Muscle layer of duodenum (tissue), 2 donors: ENCODE measurements around the gene STRIT1.
"Not testable (repeated sequence)": the region's sequence is repeated elsewhere in the genome, so short reads cannot be mapped to it uniquely, and the experiment has no call there.

Experiments used
- H3K27ac ChIP-seq: one replicate; pipeline ENCODE4 v1.7.0; 2013; ENCODE audit warnings: mild to moderate bottlenecking, low read length
- H3K27me3 ChIP-seq: one replicate; pipeline ENCODE4 v1.7.0; 2013; ENCODE audit warnings: low read depth, mild to moderate bottlenecking, control low read depth, low read length
- H3K36me3 ChIP-seq, 2 donors: one replicate each; pipeline ENCODE4 v1.7.0; 2013; ENCODE audit warnings: low read length in 2 of 2, control low read depth in 1 of 2, mild to moderate bottlenecking in 1 of 2; ENCODE audit not compliant: insufficient read depth in 2 of 2, control insufficient read depth in 1 of 2
- H3K4me1 ChIP-seq, 2 donors: one replicate each; pipeline ENCODE4 v1.7.0; 2013; ENCODE audit warnings: low read length in 2 of 2, mild to moderate bottlenecking in 2 of 2, control low read depth in 1 of 2, moderate library complexity in 1 of 2; ENCODE audit not compliant: insufficient read depth in 2 of 2, control insufficient read depth in 1 of 2
- H3K4me3 ChIP-seq, 2 donors: one replicate each; pipeline ENCODE4 v1.7.0; 2013; ENCODE audit warnings: low read length in 2 of 2, low read depth in 1 of 2, mild to moderate bottlenecking in 1 of 2
- H3K9me3 ChIP-seq, 2 donors: one replicate each; pipeline ENCODE4 v1.7.0; 2013; ENCODE audit warnings: low read length in 2 of 2, control low read depth in 1 of 2, mild to moderate bottlenecking in 1 of 2; ENCODE audit not compliant: control insufficient read depth in 1 of 2
- donor health status: healthy.

STRIT1 gene

DNA sequence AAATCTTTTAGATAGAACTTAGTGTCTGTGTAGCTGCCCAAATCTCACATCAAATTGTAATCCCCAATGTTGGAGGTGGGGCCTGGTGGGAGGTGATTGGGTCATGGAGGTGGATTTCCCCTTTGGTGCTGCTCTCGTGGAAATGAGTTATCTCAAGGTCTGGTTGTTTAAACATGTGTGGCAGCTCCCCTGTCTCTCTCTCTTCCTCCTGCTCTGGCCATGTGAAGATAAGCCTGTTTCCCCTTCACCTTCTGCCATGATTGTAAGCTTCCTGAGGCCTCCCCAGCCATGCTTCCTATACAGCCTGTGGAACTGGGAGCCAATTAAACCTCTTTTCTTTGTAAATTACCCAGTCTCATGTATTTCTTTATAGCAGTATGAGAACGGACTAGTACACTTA lies 30.6 kb downstream of the STRIT1 start:
- not testable (repeated sequence) for H3K4me1 ChIP-seq, H3K27ac ChIP-seq, H3K36me3 ChIP-seq, H3K27me3 ChIP-seq, H3K9me3 ChIP-seq, H3K4me3 ChIP-seq

DNA sequence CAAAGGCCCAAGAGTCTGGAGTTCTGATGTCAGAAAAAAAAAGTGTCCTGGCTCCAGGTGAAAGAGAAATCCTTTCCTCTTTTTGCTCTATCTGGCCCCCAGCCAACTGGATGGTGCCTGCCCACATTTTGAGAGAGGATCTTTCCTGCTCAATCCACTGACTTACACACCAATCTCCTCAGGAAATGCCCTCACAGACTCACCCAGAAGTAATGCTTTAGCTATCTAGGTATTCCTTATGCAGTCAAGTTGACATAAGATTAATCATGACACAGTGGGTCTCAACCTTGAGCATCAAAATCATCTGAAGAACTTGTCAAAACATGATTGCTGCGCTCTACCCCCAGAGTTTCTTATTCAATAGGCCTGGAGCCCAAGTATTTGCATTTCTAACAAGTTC lies 31.2 kb downstream of the STRIT1 start:
- Histone ChIP-seq H3K4me1 (no peaks in the 10 kb centered on the region), H3K36me3 (no peaks in the 10 kb centered on the region), H3K9me3 (no peaks in the 10 kb centered on the region), H3K27ac (no peak overlapping the region), H3K27me3 (no peaks in the 10 kb centered on the region), H3K4me3 (no peak overlapping the region)

GRCh38 chr3:155254445-155254844 lies 39.0 kb downstream of the STRIT1 start:
- Histone ChIP-seq H3K36me3 (no peaks in the 10 kb centered on the region), H3K27ac (no peak overlapping the region), H3K9me3 (no peaks in the 10 kb centered on the region), H3K27me3 (no peaks in the 10 kb centered on the region), H3K4me3 (no peak overlapping the region), H3K4me1 (no peaks in the 10 kb centered on the region)

GRCh38 chr3:155252535-155252934 lies 40.9 kb downstream of the STRIT1 start:
- H3K4me3 ChIP-seq = no peak overlapping the region
- no peaks in the 10 kb centered on the region for H3K36me3 ChIP-seq
- H3K27ac ChIP-seq = no peak overlapping the region
- no peaks in the 10 kb centered on the region for H3K27me3 ChIP-seq
- no peaks in the 10 kb centered on the region for H3K9me3 ChIP-seq
- H3K4me1 ChIP-seq = no peaks in the 10 kb centered on the region

DNA sequence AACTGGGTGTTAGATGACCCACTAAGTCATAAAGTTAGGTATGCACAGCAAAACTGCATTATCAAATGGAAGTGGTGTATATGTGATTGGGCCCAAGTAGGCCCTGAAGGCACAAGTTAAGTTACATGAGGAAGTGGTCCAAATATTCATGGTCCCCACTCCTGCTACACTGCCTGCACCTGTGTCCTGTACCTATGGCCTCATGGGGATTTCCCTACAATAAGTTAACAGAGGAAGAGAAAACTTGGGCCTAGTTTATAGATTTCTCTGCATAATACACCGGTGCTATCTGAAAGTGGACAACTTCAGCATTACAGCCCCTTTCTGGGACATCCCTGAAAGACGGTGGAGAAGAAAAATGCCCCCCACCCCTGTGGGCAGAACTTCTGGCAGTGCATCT lies 41.5 kb downstream of the STRIT1 start:
- no peak overlapping the region for H3K4me3 ChIP-seq
- no peaks in the 10 kb centered on the region for H3K9me3 ChIP-seq
- no peaks in the 10 kb centered on the region for H3K27me3 ChIP-seq
- no peak overlapping the region for H3K27ac ChIP-seq
- no peaks in the 10 kb centered on the region for H3K36me3 ChIP-seq
- H3K4me1 ChIP-seq = no peaks in the 10 kb centered on the region

- Histone ChIP-seq H3K27ac (no peak overlapping the region), H3K4me1 (no peaks in the 10 kb centered on the region), H3K4me3 (no peak overlapping the region), H3K9me3 (no peaks in the 10 kb centered on the region), H3K27me3 (no peaks in the 10 kb centered on the region), H3K36me3 (no peaks in the 10 kb centered on the region)
These were observed 44.8 kb downstream of the STRIT1 start for GRCh38 chr3:155248531-155249187.

DNA sequence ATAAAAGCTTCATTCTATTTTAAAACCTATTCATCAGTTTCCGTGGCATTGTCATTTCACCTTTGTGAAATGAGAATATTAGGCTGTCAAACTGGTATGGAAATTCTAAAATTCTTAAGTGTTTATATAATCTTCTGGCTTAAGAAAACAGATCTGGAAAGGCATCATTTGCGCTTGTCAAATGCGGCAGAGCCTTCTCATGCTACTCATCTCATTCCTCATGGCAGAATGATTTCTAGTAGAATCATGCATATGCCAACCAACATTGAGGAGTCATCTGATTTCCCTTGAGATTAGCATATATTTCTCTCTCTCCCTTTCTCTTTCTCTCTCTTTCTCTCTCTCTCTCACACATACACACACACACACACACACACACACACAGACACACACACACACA lies 48.8 kb downstream of the STRIT1 start:
- H3K27me3 ChIP-seq = no peaks in the 10 kb centered on the region
- H3K4me1 ChIP-seq = no peaks in the 10 kb centered on the region
- H3K9me3 ChIP-seq = no peaks in the 10 kb centered on the region
- H3K27ac ChIP-seq = no peak overlapping the region
- no peaks in the 10 kb centered on the region for H3K36me3 ChIP-seq
- H3K4me3 ChIP-seq = no peak overlapping the region

- H3K4me1 ChIP-seq = no peaks in the 10 kb centered on the region
- no peaks in the 10 kb centered on the region for H3K27me3 ChIP-seq
- no peak overlapping the region for H3K4me3 ChIP-seq
These were observed 49.3 kb downstream of the STRIT1 start for GRCh38 chr3:155244216-155244615.

GRCh38 chr3:155243512-155243921 lies 50.0 kb downstream of the STRIT1 start:
- Histone ChIP-seq H3K27ac (no peak overlapping the region), H3K27me3 (no peaks in the 10 kb centered on the region)

More at GRCh38 chr3:155244216-155244615, 49.3 kb downstream of the STRIT1 start:
- H3K36me3 ChIP-seq = no peaks in the 10 kb centered on the region
- no peak overlapping the region for H3K27ac ChIP-seq
- no peaks in the 10 kb centered on the region for H3K9me3 ChIP-seq

DNA sequence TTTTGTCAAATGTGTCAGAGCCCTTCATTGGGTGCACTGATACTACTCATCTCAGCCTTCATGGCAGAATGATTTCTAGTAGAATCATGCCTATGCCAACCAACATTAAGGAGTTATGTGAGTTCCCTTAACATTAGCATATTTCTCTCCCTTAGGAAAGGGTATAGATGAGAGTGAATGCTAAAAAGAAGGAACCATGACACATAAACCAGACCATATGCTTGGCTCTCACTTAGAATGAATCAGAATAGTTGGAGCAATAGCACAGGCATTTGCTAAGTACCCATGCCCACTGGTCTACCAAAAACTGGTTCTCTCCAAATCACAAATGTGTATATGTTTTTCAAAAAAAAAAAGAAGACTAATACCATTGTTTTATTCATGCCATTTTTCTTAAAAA lies 51.1 kb downstream of the STRIT1 start:
- Histone ChIP-seq H3K4me1 (no peaks in the 10 kb centered on the region), H3K9me3 (no peaks in the 10 kb centered on the region), H3K36me3 (no peaks in the 10 kb centered on the region), H3K27ac (no peak overlapping the region), H3K27me3 (no peaks in the 10 kb centered on the region), H3K4me3 (no peak overlapping the region)

More at GRCh38 chr3:155243512-155243921, 50.0 kb downstream of the STRIT1 start:
- Histone ChIP-seq H3K4me3 (no peak overlapping the region), H3K36me3 (no peaks in the 10 kb centered on the region), H3K9me3 (no peaks in the 10 kb centered on the region), H3K4me1 (no peaks in the 10 kb centered on the region)

GRCh38 chr3:155241579-155241978 lies 51.9 kb downstream of the STRIT1 start:
- Histone ChIP-seq H3K27me3 (no peaks in the 10 kb centered on the region), H3K4me3 (no peak overlapping the region), H3K4me1 (no peaks in the 10 kb centered on the region), H3K9me3 (no peaks in the 10 kb centered on the region), H3K36me3 (no peaks in the 10 kb centered on the region), H3K27ac (no peak overlapping the region)
